HG02943 (cell line): ENCODE data around the gene ADISSP.

Experiments used
- ATAC-seq: cut with Tn5 transposase; IDR thresholded peaks from one replicate; pipeline ENCODE4 v1.9.1; 2021; ENCODE audit warnings: mild to moderate bottlenecking, low read depth, moderate library complexity; ENCODE audit not compliant: unreplicated experiment

The ADISSP gene

DNA sequence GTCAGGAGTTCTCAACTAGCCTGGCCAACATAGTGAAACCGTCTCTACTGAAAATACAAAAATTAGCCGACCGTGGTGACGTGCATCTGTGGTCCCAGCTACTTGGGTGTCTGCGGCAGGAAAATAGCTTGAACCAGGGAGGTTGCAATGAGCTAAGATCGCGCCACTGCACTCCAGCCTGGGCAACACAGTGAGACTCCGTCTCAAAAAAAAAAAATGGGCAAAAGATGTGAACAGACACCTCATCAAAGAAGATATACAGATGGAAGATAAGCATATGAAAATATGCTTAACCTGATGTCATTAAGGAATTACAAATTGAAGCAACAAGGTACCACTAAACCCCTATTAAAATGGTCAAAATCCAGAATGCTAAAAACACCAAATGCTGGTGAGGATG, 44.3 kb downstream of the ADISSP start:
- no peak for ATAC-seq

DNA sequence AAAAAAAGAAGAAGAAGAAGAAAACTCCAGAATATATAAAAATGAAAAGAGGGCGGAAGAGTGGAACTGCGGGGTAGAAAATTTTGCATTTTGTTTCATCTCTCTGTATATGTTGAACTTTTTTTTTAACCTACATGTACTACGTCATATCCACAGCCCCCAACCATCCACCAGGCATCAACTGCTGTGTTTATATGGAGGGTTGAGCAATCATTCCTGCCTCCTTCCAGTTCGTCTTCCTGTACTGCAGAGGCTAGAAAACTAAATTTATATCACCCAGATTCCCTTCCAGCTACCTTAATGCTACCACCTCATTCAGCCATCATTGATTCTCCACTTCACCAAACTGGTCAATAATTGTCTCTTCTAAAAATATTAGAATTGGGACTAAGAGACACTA, 45.6 kb downstream of the ADISSP start:
- no peak for ATAC-seq

DNA sequence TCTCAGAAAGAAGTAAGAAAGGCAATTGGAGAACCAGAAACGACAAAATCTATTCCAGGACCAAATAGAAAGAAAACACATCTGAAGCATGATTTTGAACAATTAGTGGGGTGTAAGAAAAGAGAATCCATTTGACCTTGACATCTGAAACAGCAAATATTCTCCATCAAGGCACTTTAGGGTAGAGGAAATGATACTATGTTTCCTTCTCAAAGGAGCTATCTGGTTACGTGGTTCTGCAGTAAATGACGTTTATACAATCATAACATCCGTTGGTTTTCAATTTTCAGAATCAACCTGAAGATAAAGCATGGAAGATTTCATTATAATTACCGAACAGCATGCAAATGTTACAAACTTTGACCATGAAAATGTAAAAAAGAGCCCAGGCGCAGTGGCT, 46.9 kb downstream of the ADISSP start:
- ATAC-seq: no peak

DNA sequence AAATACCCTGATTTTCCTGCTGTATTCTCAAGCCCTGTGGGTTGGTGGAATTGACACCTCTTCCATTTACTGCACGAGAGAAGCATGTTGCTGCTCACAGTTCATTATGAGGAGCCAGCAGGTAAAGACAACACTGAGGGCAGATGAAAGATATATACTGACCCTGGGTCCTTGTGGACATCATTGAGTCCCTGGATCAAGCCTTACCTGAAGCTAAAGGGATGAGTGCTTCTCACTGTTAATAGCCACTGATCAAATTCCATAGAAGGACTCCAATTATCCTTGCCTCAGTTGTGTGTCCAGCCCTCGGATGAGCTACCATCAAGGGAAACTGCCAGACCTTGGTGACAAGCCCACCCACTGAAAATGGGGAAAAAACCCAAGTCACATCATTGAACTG, 47.5 kb downstream of the ADISSP start:
- ATAC-seq: no peak

DNA sequence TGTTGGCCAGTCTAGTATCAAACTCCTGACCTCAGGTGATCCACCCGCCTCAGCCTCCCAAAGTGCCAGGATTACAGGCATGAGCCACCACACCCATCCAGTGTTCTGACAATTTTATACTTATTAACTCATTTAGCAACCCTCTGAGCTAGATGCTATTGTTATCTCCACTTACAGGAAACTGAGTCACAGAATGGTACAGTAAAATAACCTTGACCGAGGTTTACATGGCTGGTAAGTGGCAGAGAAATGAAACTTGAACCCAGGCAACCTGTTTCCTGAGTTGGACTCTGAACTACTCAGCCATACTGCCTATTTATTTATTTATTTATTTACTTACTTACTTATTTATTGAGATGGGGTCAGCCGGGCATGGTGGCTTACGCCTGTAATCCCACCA, 48.5 kb downstream of the ADISSP start:
- no peak for ATAC-seq

DNA sequence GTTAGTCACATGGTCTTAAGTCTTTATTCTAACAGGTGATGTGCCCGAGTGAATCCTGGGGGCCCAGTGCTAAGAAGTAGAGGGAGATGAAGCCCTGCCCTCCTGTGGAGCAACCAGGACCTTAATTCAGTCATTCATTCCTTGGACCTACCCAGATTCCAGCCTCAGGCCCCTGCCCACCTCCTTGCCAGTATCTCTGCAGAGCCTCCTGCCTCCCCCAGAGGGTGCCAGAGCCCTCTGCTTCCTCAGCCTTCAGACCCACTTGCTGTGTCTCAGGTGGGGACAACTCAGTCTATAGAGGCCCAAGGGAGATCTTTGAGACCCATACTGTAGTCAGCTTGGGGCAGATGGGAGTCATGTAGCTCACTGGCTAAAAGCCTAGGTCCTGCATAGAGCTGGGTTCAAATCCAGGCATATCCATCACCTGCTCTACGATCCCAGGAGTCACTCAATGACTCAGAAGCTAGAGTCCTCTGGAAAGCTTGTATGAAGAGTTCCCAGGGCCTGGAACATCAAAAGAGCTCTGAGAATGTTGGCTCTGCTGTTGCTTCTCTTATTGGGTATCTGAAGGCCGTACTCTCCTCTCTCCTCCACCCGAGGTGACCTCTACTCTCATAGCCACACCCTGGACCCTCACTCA, 51.2 kb downstream of the ADISSP start:
- ATAC-seq: no peak

DNA sequence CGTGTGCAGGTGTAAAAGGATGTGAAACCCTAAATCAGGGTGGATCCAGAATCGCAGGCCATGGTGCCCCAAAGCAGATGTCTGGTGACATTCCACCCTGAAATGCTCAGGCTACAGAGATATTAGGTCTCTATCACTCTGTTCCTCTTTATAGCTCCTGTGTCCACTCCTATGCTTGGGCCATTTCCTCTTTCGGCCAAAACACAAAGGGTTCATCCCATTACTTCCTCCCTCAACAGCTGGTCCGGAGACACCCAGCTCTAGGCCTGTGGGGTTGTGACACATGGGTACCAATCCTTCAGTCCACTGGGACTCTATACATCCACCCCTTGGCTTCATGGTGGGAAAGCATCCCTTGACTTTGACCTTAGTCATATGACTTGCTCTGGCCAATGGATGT, 53.5 kb downstream of the ADISSP start:
- no peak for ATAC-seq

DNA sequence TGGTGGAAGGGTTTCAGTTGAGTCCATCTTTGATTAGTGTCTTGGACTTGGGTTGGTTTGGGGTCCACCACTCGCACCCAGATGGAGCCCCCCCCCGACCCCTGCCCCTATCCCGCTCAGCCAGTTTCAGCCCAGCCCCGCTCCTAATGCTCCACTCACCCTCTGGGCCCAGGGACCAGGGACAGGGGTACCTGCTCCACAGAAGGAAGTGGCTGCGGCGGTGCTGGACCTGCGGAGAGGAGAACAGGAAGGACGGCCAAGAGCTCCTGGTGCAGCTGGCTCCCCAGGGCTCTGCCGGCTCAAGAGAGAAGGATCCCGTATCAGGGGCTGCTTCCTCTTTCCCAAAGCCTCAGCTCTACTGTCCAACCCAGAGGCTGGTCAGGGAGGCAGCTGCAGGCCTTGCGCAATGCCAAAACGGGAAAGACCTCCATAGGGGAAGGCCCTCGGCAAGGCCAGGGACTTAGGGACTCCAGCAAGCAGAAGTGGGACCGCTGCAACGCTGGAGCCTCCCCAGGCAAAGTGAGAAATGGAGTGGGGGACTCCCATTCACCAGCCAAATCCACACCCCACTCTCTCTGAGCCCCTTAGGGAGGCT, 55.2 kb downstream of the ADISSP start, which contains the start of gene SIGLEC1:
SIGLEC1 (minus strand) TSS at position 322 of the 595 bp plus-strand sequence. CDS start 5,472 bp downstream, outside the sequence.
- no peak for ATAC-seq

DNA sequence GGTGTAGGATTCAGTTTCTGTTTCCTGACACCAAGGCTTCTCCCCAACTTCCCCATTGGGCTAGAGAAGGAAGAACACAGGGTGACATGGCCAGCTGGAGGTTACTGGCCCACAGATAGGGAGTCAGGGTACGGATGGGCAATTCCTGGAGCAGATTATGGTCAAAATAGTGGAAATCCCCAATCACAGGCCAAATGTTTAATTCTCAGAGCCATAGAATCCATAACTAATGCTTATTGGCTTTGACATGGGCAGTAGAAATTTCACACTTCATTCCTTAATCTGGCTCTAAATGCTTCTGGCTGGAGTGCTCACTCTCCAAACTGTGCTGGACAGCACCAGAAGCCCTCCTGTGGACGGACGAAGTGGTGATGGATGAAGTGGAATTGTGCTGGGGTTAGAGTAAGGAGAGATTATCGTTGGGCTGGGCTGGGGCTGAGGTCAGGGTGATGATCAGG, 56.0 kb downstream of the ADISSP start:
- no peak for ATAC-seq

DNA sequence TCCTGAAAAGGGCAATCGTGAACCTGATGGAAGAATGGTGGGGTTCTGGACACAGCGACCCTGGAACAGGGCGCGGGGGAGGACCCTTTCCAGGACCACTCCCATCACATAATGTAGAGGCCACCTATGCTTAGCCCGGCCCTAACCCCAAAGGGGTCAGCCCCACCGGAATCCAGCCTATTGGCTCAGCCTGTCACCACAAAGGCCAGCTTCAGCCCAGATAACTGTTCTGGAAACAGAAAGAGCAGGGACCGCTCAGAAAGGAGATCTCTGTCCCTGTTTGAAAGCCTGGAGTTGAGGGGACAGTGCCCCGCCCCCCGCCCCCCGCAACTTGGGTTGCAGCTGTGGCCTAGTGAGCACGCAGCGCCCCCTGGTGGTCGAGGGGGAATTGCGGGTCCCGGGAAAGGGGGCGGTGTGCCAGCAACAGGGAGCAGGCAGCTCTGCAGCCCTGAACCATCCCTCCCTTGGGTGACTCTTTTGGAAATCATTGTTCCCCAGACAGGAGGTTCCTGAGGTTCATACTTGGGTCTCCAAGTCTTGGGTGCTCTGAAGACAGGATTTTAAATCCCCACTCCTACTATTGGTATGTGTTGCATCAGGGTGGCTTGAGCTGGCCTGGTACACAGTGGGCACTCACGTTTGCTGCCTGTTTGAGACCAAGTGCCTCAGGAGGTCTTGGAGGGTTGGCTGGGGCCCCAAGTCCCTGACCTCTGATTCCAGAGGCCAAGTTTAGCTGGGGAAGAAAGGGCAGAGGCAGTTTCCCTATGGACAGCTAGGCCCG, 56.7 kb downstream of the ADISSP start:
- ATAC-seq: no peak

DNA sequence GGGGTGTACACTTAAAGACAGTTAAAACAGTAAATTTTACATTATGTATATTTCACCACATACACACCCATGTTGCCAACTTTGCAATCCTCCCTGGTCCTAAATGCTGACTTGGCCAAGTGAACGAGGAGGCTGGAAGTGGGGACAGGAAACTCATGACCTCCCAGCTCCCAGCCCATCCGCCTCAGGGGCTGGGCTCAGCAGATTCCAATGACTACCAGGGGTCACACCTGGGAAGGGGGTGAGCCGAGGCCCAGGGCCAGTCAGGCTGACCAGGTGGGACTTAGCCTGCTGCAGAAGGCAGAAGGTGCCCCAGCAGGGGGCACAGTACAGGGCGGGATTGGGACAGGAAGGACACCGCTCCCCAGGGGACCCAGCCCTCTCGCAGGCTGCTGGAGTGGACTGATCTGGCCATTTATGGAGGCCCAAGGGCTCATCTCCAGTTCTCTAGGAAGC, 57.5 kb downstream of the ADISSP start:
- no peak for ATAC-seq

DNA sequence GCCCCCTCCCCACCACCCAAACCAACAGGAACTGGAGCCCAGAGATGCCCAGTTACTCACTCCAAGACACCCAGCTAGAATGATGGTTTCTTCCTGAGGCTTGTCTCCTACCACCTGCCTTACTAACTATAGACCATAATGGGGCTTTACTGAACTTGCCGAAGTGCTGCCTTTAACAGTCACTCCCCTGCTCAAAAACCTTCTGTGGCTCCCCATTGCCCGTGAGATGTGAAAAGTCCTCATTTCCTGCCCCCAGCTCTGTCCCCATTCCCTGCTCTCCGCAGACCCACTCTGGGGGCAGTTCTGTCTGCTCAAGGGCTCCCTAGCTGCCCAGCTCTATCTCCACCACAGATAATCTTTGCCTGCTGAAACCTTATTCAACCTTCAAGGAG, 60.0 kb downstream of the ADISSP start:
- ATAC-seq: no peak

DNA sequence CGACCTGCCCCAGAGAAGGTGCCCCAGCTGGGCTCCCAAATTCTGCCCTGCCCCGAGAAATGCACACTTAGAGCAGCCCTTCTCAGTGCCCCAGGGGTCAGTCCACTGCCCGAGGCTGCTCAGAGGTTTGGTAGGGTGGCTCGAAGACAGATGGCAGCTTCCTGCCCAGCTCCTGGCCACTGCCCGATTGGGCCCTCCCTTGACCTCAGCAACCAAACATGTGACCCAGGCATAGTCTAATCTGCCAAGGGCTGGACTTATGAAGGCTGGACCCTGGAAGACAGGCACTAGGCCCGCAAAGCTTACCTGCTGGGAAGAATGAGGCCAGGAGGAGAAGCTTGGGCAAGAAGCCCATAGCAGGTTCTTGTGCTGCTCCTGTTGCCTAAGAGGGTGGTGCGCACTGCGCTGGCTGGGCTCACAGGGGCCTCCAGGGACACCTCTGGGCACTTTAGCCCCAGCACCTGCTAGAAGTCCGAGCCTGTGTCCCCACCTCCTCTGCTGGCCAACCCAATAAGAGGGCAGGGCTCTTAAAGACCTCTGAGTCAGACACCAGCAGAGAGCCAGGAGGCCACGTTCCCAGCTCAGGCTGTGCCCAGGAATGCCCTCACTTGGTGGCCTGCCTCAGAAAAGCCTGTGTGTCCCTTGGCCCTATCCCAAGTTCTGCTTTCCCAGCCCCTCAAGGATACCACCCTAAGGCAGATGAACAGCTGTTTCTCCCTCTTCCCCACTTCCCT, 60.6 kb downstream of the ADISSP start:
- no peak for ATAC-seq

DNA sequence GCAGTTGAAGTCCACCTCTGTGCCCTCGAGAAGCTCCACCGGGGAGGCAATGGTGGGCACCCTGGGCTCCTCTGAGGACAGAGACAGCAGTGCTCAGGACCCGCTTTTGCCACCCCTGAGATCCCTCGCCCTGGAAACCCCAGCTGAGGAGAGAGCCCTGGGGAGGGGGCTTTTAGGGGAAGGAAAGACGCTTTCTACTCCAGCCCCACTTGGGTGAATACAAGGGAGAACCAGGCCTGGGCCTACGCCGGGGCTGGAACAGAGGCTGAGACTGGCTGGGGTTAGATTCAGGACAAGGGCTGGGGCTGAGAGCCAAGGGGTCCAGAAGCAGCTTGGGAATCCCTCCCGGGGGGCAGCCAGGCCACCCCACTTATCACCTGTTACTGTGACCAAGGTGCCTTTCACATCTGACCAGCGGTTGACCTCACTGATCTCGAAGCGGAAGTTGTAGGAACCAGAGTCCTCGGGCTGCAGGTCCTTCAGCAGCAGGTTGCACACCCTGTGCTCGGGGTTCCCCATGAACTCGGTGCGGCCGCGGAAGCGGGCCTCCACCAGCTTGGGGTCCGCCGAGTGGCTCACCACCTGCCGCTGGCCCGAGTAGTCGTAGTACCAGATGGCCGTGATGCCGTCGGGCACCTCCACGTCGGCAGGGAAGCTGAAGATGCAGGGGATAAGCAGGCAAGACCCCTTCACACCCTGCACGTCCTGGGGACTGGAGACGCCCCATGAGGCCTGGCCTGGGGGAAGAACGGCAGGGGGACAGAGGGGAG, 61.4 kb downstream of the ADISSP start:
- ATAC-seq: no peak

DNA sequence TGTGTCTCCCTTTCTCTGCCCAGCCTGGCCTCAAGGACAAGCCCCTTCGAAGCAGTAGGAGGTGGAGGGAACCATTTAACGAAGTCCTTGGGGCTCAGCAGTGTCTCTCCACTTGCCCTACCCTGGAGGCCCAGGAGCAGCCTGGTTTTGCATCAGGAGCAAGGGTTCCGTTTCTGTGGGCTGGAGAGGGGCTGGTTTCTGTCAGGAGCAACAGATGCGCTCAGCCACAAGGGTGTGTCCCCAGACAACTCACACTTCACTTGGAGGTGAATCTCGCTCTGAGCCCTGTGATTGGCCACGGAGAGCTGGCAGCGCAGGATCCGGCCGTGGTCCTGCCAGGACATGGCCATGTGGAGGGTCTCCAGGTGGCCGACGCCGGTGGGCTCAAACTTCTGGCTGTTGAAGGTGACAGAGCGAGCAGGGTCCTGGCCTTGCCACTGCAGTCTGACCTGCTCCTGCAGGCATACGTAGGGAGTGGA, 62.0 kb downstream of the ADISSP start:
- no peak for ATAC-seq

DNA sequence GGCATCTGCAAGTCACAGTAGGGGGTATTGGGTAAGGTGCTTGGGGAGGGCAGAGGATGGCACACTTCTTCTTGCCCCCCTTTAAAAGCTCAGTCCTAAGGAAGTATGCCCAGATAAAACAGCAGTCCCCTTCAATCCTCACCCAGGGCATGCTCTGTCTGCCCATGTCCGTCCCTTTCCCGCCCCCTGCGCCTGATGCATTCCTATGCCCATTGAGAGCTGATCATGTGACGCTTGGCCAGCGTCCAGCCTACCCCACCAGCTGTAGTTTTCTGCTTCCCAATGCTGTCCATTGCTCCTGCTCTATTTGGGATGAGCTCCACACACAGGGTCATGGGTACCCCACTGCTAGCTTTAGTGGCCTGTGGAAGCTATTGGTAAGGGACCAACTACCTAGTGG, 63.5 kb downstream of the ADISSP start:
- no peak for ATAC-seq
